HCT116 (cell line): ENCODE data around the gene TUG1. TPM values are rescaled to one million over a fixed set of nuclear protein-coding genes. Genes with fewer than 3 reads are reported as not detected.

Source experiments
- total RNA-seq: library from RNA; stranded (reverse); gene quantifications from one replicate; pipeline ENCODE4 v1.2.1, GENCODE V29; 2021; ENCODE audit not compliant: unreplicated experiment

The TUG1 gene
- total RNA-seq, 1 experiment from 2014 or later: 45.0 TPM

Other genes starting within 250 kb of the TUG1 start
- gene MORC2, start 491 bp upstream of the TUG1 start, total RNA-seq: 25.4 TPM
- gene SMTN, start 112.1 kb downstream of the TUG1 start, total RNA-seq: 148 TPM
- gene SELENOM, start 138.3 kb downstream of the TUG1 start, total RNA-seq: 65.6 TPM
- 8.9 TPM for gene INPP5J, start 153.7 kb downstream of the TUG1 start, total RNA-seq
- gene PLA2G3, start 171.2 kb downstream of the TUG1 start, total RNA-seq: not detected
- gene RNF185, start 190.9 kb downstream of the TUG1 start, total RNA-seq: 17.1 TPM
- gene LIMK2, start 243.0 kb downstream of the TUG1 start, total RNA-seq: 21.9 TPM